ENCODE data around the gene CDKAL1. TPM values are rescaled to one million over a fixed set of nuclear protein-coding genes. Genes with fewer than 3 reads are reported as not detected.

The CDKAL1 gene
- total and polyA plus RNA-seq, 9 of the 15 experiments (the other 6 are each of a cell fraction or from before 2014, with no cell fraction given), result 11.2 to 36.3 (median 20.1) TPM

- Histone ChIP-seq H3K9me3 (replicated peaks; ENCODE audit: control insufficient read depth, insufficient read depth, low read depth, low read length) (no peaks in the 10 kb centered on the region), H3K27ac (ENCODE audit: extremely low read depth, low read depth, low read length) (no peak overlapping the region), H3K4me2 (ENCODE audit: insufficient read depth, low read length) (no peak overlapping the region), H3K4me3 (no peak overlapping the region), H3K79me2 (ENCODE audit: control insufficient read depth, insufficient read depth, low read length) (no peaks in the 10 kb centered on the region), H3K9ac (ENCODE audit: insufficient read depth in 1 of 2, low read depth in 2 of 2, low read length in 2 of 2) (no peak overlapping the region), H3K4me1 (replicated peaks in 1 of 2; ENCODE audit: control insufficient read depth in 2 of 2, insufficient read depth in 2 of 2, low read length in 2 of 2) (no peaks in the 10 kb centered on the region), H3K27me3 (ENCODE audit: control insufficient read depth in 2 of 2, insufficient read depth in 2 of 2, low read length in 2 of 2) (no peaks in the 10 kb centered on the region), H4K20me1 (replicated peaks; ENCODE audit: control insufficient read depth, insufficient read depth, low read length) (no peaks in the 10 kb centered on the region), H2AFZ (ENCODE audit: low read depth, low read length) (no peak overlapping the region), H3K36me3 (ENCODE audit: control insufficient read depth, insufficient read depth, low read length) (no peaks in the 10 kb centered on the region), H3K9me1 (ENCODE audit: control insufficient read depth, insufficient read depth, low read length) (no peaks in the 10 kb centered on the region)
- CTCF ChIA-PET (ENCODE audit: low intra/inter-chr PET ratio), result no interaction called here
- in situ Hi-C loops (cut with MboI), result no loop called here
- TF ChIP-seq ZBED1 (IDR thresholded peaks at IDR 0.05) (no peak), SMC3 (conservative IDR thresholded peaks at IDR 0.05; ENCODE audit: insufficient read depth, low read depth, low read length) (no peak), HES1 (IDR thresholded peaks at IDR 0.05; ENCODE audit: low read depth) (no peak), ZNF436 (CRISPR knock-in tag; IDR thresholded peaks at IDR 0.05) (no peak), HLTF (IDR thresholded peaks at IDR 0.05) (no peak), GATAD2A (IDR thresholded peaks at IDR 0.05) (no peak), JUND (IDR thresholded peaks at IDR 0.05; ENCODE audit: borderline replicate concordance, low read depth, low read length) (no peak), JUND (tag; IDR thresholded peaks at IDR 0.05; ENCODE audit: borderline replicate concordance, low read depth, low read length) (no peak), XRCC3 (IDR thresholded peaks at IDR 0.05) (no peak), HINFP (tag; conservative IDR thresholded peaks at IDR 0.05; ENCODE audit: low read depth) (no peak)
- TF ChIP-seq, protein P1, sequence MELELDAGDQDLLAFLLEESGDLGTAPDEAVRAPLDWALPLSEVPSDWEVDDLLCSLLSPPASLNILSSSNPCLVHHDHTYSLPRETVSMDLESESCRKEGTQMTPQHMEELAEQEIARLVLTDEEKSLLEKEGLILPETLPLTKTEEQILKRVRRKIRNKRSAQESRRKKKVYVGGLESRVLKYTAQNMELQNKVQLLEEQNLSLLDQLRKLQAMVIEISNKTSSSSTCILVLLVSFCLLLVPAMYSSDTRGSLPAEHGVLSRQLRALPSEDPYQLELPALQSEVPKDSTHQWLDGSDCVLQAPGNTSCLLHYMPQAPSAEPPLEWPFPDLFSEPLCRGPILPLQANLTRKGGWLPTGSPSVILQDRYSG (tag; conservative IDR thresholded peaks at IDR 0.05; ENCODE audit: low read depth), result no peak
- TF ChIP-seq, protein P2, sequence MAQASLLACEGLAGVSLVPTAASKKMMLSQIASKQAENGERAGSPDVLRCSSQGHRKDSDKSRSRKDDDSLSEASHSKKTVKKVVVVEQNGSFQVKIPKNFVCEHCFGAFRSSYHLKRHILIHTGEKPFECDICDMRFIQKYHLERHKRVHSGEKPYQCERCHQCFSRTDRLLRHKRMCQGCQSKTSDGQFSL (CRISPR knock-in tag; IDR thresholded peaks at IDR 0.05), result no peak
- TF ChIP-seq, protein P2 (tag; IDR thresholded peaks at IDR 0.05), result no peak
- DNase-seq (ENCODE audit: extremely low read depth in 1 of 4, low spot score in 3 of 4) (no peak), ATAC-seq (no peak), FAIRE-seq (no peak)
- intact Hi-C loops (cut with micrococcal nuclease), result no loop called here
- BruUV-seq (replicated peaks), result no TSS peak
- WGBS (ENCODE audit: insufficient coverage, low coverage, missing lambda C conversion rate), result 72% methylated on average over 1 of the region's 1 CpG
- POLR2A ChIA-PET, result no interaction called here
Measured at GRCh38 chr6:21074484-21074883, 540.2 kb downstream of the CDKAL1 start.

Measured in K562 (cell line).